ENCODE data around the gene PSKH1.

The PSKH1 gene

DNA sequence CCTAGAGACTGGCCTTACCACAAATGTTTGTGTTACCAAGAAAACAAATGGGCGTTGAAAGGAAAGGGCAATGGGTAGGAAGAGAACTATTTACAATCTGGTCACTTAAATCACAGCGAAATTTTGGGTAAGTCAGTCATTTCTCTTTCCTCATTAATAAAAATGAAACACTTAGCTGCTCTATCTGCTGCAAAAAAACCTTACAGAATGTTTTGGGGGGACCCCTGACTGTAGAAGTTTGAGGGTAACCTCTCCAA is 47.1 kb upstream of the PSKH1 start:
- Histone ChIP-seq H2AFZ (ENCODE audit: insufficient read depth, low read length, poor library complexity) (peak overlapping the region; percentile 79), H3K9ac (ENCODE audit: low read length) (peak overlapping the region; percentile 89), H4K8ac (ENCODE audit: low read depth, low read length) (peak overlapping the region; percentile 98), H3K9me3 (ENCODE audit: insufficient read depth, low read depth, low read length) (no peaks in the 10 kb centered on the region), H3K4me1 (ENCODE audit: control insufficient read depth in 1 of 2, insufficient read depth in 2 of 2, low read length in 2 of 2) (peaks cover 23 to 25% of the 10 kb centered on the region in 2 experiments), H2BK120ac (ENCODE audit: insufficient read depth, low read length, poor library complexity) (peak overlapping the region; percentile 87), H3K79me2 (ENCODE audit: control insufficient read depth, insufficient read depth, low read length, poor library complexity) (peaks cover 27% of the 10 kb centered on the region), H3K79me1 (ENCODE audit: low read length) (peaks cover 19% of the 10 kb centered on the region), H3K4me2 (ENCODE audit: low read length) (peak overlapping the region; percentile 86), H3K14ac (ENCODE audit: low read length) (peak overlapping the region; percentile 96), H3K4ac (ENCODE audit: low read depth, low read length) (peak overlapping the region; percentile 90), H3K4me3 (ENCODE audit: low read depth, low read length) (peak overlapping the region; percentile 95), H2BK5ac (ENCODE audit: low read depth, low read length, poor library complexity) (peak overlapping the region; percentile 95), H4K91ac (ENCODE audit: low read depth, low read length) (peak overlapping the region; percentile 97), H3K23ac (ENCODE audit: low read length) (no peak overlapping the region), H2AK5ac (ENCODE audit: low read length) (peak overlapping the region; percentile 94), H4K12ac (ENCODE audit: low read depth, low read length) (peak overlapping the region; percentile 92), H3K36me3 (ENCODE audit: control insufficient read depth in 1 of 2, insufficient read depth in 2 of 2, low read length in 2 of 2) (peaks cover 6 to 20% of the 10 kb centered on the region in 2 experiments), H3K18ac (ENCODE audit: low read length) (peak overlapping the region; percentile 96), H3K27ac (ENCODE audit: low read depth, low read length) (peak overlapping the region; percentile 93), H3K27me3 (ENCODE audit: insufficient read depth, low read length) (no peaks in the 10 kb centered on the region), H2BK12ac (ENCODE audit: low read length) (peak overlapping the region; percentile 16)
- WGBS (ENCODE audit: extremely low coverage, insufficient coverage, insufficient read length) = no CpG with 5 or more reads among the region's 2 CpGs
- no peak for DNase-seq

DNA sequence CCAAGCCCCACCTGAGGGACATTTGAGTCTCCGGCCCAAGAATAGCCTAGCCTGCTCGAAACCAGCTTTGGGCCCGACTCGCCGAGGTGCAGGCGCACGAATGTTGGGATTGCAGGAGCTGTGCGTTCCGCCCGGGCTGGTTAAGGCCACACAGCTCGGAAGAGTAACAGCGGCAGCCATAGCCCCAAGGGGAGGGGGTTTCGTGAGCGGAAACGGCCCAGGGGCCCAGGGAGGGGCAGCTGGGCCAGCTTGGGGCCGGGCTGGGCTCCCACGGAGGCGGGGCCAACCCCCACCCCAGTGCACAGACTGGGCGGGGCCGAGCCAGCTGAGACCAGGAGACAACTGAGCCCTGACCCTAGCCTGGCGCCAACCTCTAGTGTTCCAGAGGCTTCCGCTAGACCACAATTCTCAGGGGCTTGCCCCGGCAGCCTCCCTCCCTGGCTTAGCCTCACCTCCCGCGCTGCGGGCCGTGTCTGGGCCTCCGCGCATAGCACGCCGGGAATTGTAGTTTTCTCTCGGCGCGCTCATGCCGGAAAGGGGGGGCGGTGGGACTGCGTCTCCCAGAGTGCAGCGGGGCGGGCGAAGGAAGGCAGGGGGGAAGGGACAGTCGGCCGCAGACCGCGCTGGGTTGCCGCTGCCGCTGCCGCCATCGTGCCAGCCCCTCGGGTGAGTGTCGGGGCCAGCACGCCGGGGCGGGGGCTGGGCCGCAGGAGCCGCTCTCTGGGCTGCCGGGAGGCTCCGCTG is 46.6 kb upstream of the PSKH1 start, which contains the start of gene NUTF2:
TSS of gene NUTF2 (plus strand) at position 614 of the 744 bp plus-strand sequence. CDS start 18,198 bp downstream, outside the sequence.
- H3K27ac ChIP-seq (ENCODE audit: low read depth, low read length) = peak within 1 kb of the TSS; percentile 93
- no CpG with 5 or more reads among the region's 57 CpGs for WGBS (ENCODE audit: extremely low coverage, insufficient coverage, insufficient read length)

DNA sequence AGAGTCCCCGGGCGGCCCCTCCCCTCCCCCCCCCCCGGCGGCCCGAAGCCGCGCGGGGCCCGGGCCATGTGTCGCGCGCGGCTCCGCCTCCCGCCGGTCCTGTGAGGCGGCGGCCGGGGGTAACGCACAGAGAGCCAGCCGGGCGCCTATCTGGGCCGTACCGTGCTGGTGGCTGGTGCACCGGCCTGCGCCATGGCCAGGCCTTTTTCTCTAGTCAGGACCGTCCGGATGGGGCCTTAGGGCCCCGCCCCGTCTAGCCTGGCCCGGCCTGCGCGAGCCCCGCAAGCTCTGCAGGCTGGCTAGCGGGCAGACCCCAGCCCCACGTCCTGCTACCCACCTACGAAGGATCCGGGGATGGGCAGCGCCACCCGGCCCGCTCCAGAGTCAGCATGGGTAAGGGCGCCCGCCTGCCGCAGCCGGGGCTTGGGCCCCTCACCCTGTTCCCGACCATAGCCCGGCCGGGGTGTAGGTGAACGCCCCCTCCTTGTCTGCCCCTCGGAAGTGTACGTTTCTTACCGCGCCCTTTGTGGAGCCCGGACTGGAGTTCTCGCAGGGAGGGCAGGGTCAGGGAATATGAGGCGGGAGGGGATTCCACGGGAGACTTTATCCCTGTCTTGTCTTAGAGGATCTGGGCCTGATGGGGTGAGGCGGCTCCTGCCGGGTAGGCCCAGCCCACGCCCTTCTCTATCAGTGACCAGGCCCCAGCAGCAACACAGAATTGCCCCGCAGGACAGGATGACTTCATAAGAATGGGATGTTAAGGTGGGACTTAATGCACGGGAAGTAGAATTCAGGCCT is 45.8 kb upstream of the PSKH1 start, which contains the start of gene CENPT:
TSS of gene CENPT (minus strand) at position 630 of the 798 bp plus-strand sequence. CDS start 13,834 bp downstream, outside the sequence.
- H3K4me1 ChIP-seq (ENCODE audit: control insufficient read depth in 1 of 2, insufficient read depth in 2 of 2, low read length in 2 of 2) = peaks cover 20 to 21% of the 10 kb centered on the region in 2 experiments
- peak within 1 kb of the TSS; percentile 19 for H2AFZ ChIP-seq (ENCODE audit: insufficient read depth, low read length, poor library complexity)
- H4K8ac ChIP-seq (ENCODE audit: low read depth, low read length) = peak within 1 kb of the TSS; percentile 98
- H2BK120ac ChIP-seq (ENCODE audit: insufficient read depth, low read length, poor library complexity) = peak within 1 kb of the TSS; percentile 87
- peak within 1 kb of the TSS; percentile 97 for H4K91ac ChIP-seq (ENCODE audit: low read depth, low read length)
- H3K9me3 ChIP-seq (ENCODE audit: insufficient read depth, low read depth, low read length) = no peaks in the 10 kb centered on the region
- H3K4ac ChIP-seq (ENCODE audit: low read depth, low read length) = peak within 1 kb of the TSS; percentile 93
- H3K4me3 ChIP-seq (ENCODE audit: low read depth, low read length) = peak within 1 kb of the TSS; percentile 95
- H4K12ac ChIP-seq (ENCODE audit: low read depth, low read length) = peak within 1 kb of the TSS; percentile 92
- H2BK5ac ChIP-seq (ENCODE audit: low read depth, low read length, poor library complexity) = peak within 1 kb of the TSS; percentile 95
- H3K79me1 ChIP-seq (ENCODE audit: low read length) = peaks cover 13% of the 10 kb centered on the region
- H3K36me3 ChIP-seq (ENCODE audit: control insufficient read depth in 1 of 2, insufficient read depth in 2 of 2, low read length in 2 of 2) = peaks cover 9 to 23% of the 10 kb centered on the region in 2 experiments
- peaks cover 30% of the 10 kb centered on the region for H3K79me2 ChIP-seq (ENCODE audit: control insufficient read depth, insufficient read depth, low read length, poor library complexity)
- peak within 1 kb of the TSS; percentile 24 for H2AK5ac ChIP-seq (ENCODE audit: low read length)
- H3K14ac ChIP-seq (ENCODE audit: low read length) = peak within 1 kb of the TSS; percentile 71
- no peak within 1 kb of the TSS for H3K23ac ChIP-seq (ENCODE audit: low read length)
- peak; percentile 88 to 90 for DNase-seq
- peak within 1 kb of the TSS; percentile 99 for H3K9ac ChIP-seq (ENCODE audit: low read length)
- peak within 1 kb of the TSS; percentile 86 for H3K4me2 ChIP-seq (ENCODE audit: low read length)
- peak within 1 kb of the TSS; percentile 93 for H3K27ac ChIP-seq (ENCODE audit: low read depth, low read length)
- no peaks in the 10 kb centered on the region for H3K27me3 ChIP-seq (ENCODE audit: insufficient read depth, low read length)
- no peak within 1 kb of the TSS for H2BK12ac ChIP-seq (ENCODE audit: low read length)
- H3K18ac ChIP-seq (ENCODE audit: low read length) = peak within 1 kb of the TSS; percentile 76
- no CpG with 5 or more reads among the region's 62 CpGs for WGBS (ENCODE audit: extremely low coverage, insufficient coverage, insufficient read length)

More for the DNA sequence above, 46.6 kb upstream of the PSKH1 start, which contains the start of gene NUTF2:
- peak within 1 kb of the TSS; percentile 97 for H4K91ac ChIP-seq (ENCODE audit: low read depth, low read length)
- peak within 1 kb of the TSS; percentile 42 for H2BK12ac ChIP-seq (ENCODE audit: low read length)
- peaks cover 22% of the 10 kb centered on the region in 2 experiments for H3K4me1 ChIP-seq (ENCODE audit: control insufficient read depth in 1 of 2, insufficient read depth in 2 of 2, low read length in 2 of 2)
- H3K79me1 ChIP-seq (ENCODE audit: low read length) = peaks cover 18% of the 10 kb centered on the region
- H2BK5ac ChIP-seq (ENCODE audit: low read depth, low read length, poor library complexity) = peak within 1 kb of the TSS; percentile 95
- peak within 1 kb of the TSS; percentile 96 for H3K18ac ChIP-seq (ENCODE audit: low read length)
- no peaks in the 10 kb centered on the region for H3K9me3 ChIP-seq (ENCODE audit: insufficient read depth, low read depth, low read length)
- peaks cover 27% of the 10 kb centered on the region for H3K79me2 ChIP-seq (ENCODE audit: control insufficient read depth, insufficient read depth, low read length, poor library complexity)
- no peaks in the 10 kb centered on the region for H3K27me3 ChIP-seq (ENCODE audit: insufficient read depth, low read length)
- peak within 1 kb of the TSS; percentile 86 for H3K4me2 ChIP-seq (ENCODE audit: low read length)
- H3K4ac ChIP-seq (ENCODE audit: low read depth, low read length) = peak within 1 kb of the TSS; percentile 93
- H3K9ac ChIP-seq (ENCODE audit: low read length) = peak within 1 kb of the TSS; percentile 99
- H4K12ac ChIP-seq (ENCODE audit: low read depth, low read length) = peak within 1 kb of the TSS; percentile 92
- peaks cover 6 to 20% of the 10 kb centered on the region in 2 experiments for H3K36me3 ChIP-seq (ENCODE audit: control insufficient read depth in 1 of 2, insufficient read depth in 2 of 2, low read length in 2 of 2)
- peak within 1 kb of the TSS; percentile 79 for H2AFZ ChIP-seq (ENCODE audit: insufficient read depth, low read length, poor library complexity)
- H4K8ac ChIP-seq (ENCODE audit: low read depth, low read length) = peak within 1 kb of the TSS; percentile 98
- peak within 1 kb of the TSS; percentile 94 for H2AK5ac ChIP-seq (ENCODE audit: low read length)
- H2BK120ac ChIP-seq (ENCODE audit: insufficient read depth, low read length, poor library complexity) = peak within 1 kb of the TSS; percentile 87
- no peak within 1 kb of the TSS for H3K23ac ChIP-seq (ENCODE audit: low read length)
- DNase-seq = peak; percentile 95 to 97
- H3K4me3 ChIP-seq (ENCODE audit: low read depth, low read length) = peak within 1 kb of the TSS; percentile 95
- H3K14ac ChIP-seq (ENCODE audit: low read length) = peak within 1 kb of the TSS; percentile 96

DNA sequence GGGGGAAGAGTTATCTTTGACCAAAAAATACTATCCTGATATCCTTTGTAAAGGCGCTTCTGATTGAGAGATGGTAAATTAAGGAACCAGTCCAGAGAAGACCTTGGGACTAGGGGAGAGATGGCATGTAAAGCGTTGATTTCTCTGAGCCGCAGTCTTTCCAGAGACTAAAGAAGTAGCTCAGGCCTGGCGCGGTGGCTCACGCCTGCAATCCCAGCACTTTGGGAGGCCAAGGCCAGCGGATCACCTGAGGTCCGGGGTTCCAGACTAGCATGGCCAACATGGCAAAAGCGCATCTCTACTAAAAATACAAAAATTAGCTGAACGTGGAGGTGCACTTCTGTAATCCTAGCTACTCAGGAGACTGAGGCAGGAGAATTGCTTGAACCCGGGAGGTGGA is 44.9 kb upstream of the PSKH1 start:
- Histone ChIP-seq H3K9me3 (ENCODE audit: insufficient read depth, low read depth, low read length) (no peaks in the 10 kb centered on the region), H3K9ac (ENCODE audit: low read length) (peak overlapping the region; percentile 83), H3K4ac (ENCODE audit: low read depth, low read length) (peak overlapping the region; percentile 93), H4K12ac (ENCODE audit: low read depth, low read length) (peak overlapping the region; percentile 14), H4K8ac (ENCODE audit: low read depth, low read length) (no peak overlapping the region), H3K4me1 (ENCODE audit: control insufficient read depth in 1 of 2, insufficient read depth in 2 of 2, low read length in 2 of 2) (peaks cover 14 to 19% of the 10 kb centered on the region in 2 experiments), H3K79me1 (ENCODE audit: low read length) (peaks cover 13% of the 10 kb centered on the region), H2BK120ac (ENCODE audit: insufficient read depth, low read length, poor library complexity) (no peak overlapping the region), H3K14ac (ENCODE audit: low read length) (no peak overlapping the region), H2AK5ac (ENCODE audit: low read length) (peak overlapping the region; percentile 24), H4K91ac (ENCODE audit: low read depth, low read length) (peak overlapping the region; percentile 68), H3K27ac (ENCODE audit: low read depth, low read length) (peak overlapping the region; percentile 85), H2BK12ac (ENCODE audit: low read length) (no peak overlapping the region), H2AFZ (ENCODE audit: insufficient read depth, low read length, poor library complexity) (no peak overlapping the region), H3K18ac (ENCODE audit: low read length) (no peak overlapping the region), H3K23ac (ENCODE audit: low read length) (no peak overlapping the region), H2BK5ac (ENCODE audit: low read depth, low read length, poor library complexity) (peak overlapping the region; percentile 82), H3K36me3 (ENCODE audit: control insufficient read depth in 1 of 2, insufficient read depth in 2 of 2, low read length in 2 of 2) (peaks cover 11 to 25% of the 10 kb centered on the region in 2 experiments), H3K4me3 (ENCODE audit: low read depth, low read length) (no peak overlapping the region), H3K4me2 (ENCODE audit: low read length) (peak overlapping the region; percentile 86), H3K27me3 (ENCODE audit: insufficient read depth, low read length) (no peaks in the 10 kb centered on the region), H3K79me2 (ENCODE audit: control insufficient read depth, insufficient read depth, low read length, poor library complexity) (peaks cover 33% of the 10 kb centered on the region)
- no peak for DNase-seq
- no CpG with 5 or more reads among the region's 11 CpGs for WGBS (ENCODE audit: extremely low coverage, insufficient coverage, insufficient read length)

All from trophoblast cell (in vitro differentiated cells and primary cell).